Bone marrow (tissue), 2 donors: ENCODE results near the gene PTPN13.
"Not testable (repeated sequence)": the region's sequence is repeated elsewhere in the genome, so short reads cannot be mapped to it uniquely, and the experiment has no call there.

ENCODE experiments used
- DNase-seq, 2 donors: peaks; one replicate each; lab custom pipeline; 2025; lab: John Stamatoyannopoulos, UW

Gene PTPN13

GRCh38 chr4:86644892-86645291, 50.8 kb downstream of the PTPN13 start:
- DNase-seq: no peak

- DNase-seq: no peak
These were observed 58.3 kb downstream of the PTPN13 start for GRCh38 chr4:86652332-86652932.

- DNase-seq: no peak
These were observed 59.2 kb downstream of the PTPN13 start for GRCh38 chr4:86653237-86653865.

- DNase-seq: not testable (repeated sequence)
These were observed 62.7 kb downstream of the PTPN13 start for GRCh38 chr4:86656781-86657180.

- DNase-seq: no peak
These were observed 63.3 kb downstream of the PTPN13 start for GRCh38 chr4:86657382-86657781.

- no peak for DNase-seq
These were observed 63.8 kb downstream of the PTPN13 start for GRCh38 chr4:86657910-86658309.

- DNase-seq: no peak
These were observed 66.3 kb downstream of the PTPN13 start for GRCh38 chr4:86660401-86660800.

- no peak for DNase-seq
These were observed 66.9 kb downstream of the PTPN13 start for GRCh38 chr4:86661006-86661405.

- no peak for DNase-seq
These were observed 67.3 kb downstream of the PTPN13 start for GRCh38 chr4:86661418-86661817.

GRCh38 chr4:86664959-86665358, 70.8 kb downstream of the PTPN13 start:
- DNase-seq: no peak

GRCh38 chr4:86670298-86670697, 76.2 kb downstream of the PTPN13 start:
- DNase-seq: no peak

GRCh38 chr4:86670756-86671155, 76.6 kb downstream of the PTPN13 start:
- DNase-seq: no peak

GRCh38 chr4:86675548-86675947, 81.4 kb downstream of the PTPN13 start:
- no peak for DNase-seq

- DNase-seq: no peak
These were observed 84.7 kb downstream of the PTPN13 start for GRCh38 chr4:86678796-86679195.

GRCh38 chr4:86679441-86679840, 85.3 kb downstream of the PTPN13 start:
- no peak for DNase-seq

- no peak for DNase-seq
These were observed 89.1 kb downstream of the PTPN13 start for GRCh38 chr4:86683167-86683566.

GRCh38 chr4:86683983-86684382, 89.9 kb downstream of the PTPN13 start:
- DNase-seq: no peak

GRCh38 chr4:86685401-86685800, 91.3 kb downstream of the PTPN13 start:
- DNase-seq: no peak

- DNase-seq: no peak
These were observed 92.6 kb downstream of the PTPN13 start for GRCh38 chr4:86686741-86687140.

- no peak for DNase-seq
These were observed 93.9 kb downstream of the PTPN13 start for GRCh38 chr4:86688026-86688425.

GRCh38 chr4:86704601-86705000, 110.5 kb downstream of the PTPN13 start:
- no peak for DNase-seq

GRCh38 chr4:86706923-86707597, 112.9 kb downstream of the PTPN13 start:
- DNase-seq: no peak

- no peak for DNase-seq
These were observed 123.5 kb downstream of the PTPN13 start for GRCh38 chr4:86717651-86718050.

- DNase-seq: no peak
These were observed 124.0 kb downstream of the PTPN13 start for GRCh38 chr4:86718152-86718551.
